Measurements from ENCODE around the gene ADISSP. TPM values are rescaled to one million over a fixed set of nuclear protein-coding genes. Genes with fewer than 3 reads are reported as not detected.
A peak's percentile ranks its signal among the peaks of the same experiment; 100 is the strongest.

The ADISSP gene
- total and polyA plus RNA-seq, 2 of the 8 experiments (the other 6 are each of a cell fraction or from before 2014, with no cell fraction given) = 111 to 141 TPM

GRCh38 chr20:3710703-3711483 is 56.7 kb downstream of the ADISSP start:
- peaks cover 4% of the 10 kb centered on the region; the same call in 1 of the 2 replicates for H3K23me2 ChIP-seq (ENCODE audit: low read depth, low read length)
- no peak overlapping the region for H3K18ac ChIP-seq (ENCODE audit: extremely low read depth, low read length)
- no peak overlapping the region for H2AK5ac ChIP-seq (ENCODE audit: low read depth, low read length)
- no peaks in the 10 kb centered on the region; a peak in 1 of 7 replicates for H3K27me3 ChIP-seq (replicated peaks in 1 of 4; ENCODE audit: control insufficient read depth in 3 of 4, extremely low read depth in 1 of 4, insufficient read depth in 3 of 4, low read length in 3 of 4)
- H3K9me3 ChIP-seq (ENCODE audit: insufficient read depth in 2 of 2, low read depth in 1 of 2, low read length in 1 of 2) = no peaks in the 10 kb centered on the region
- no peak overlapping the region for H3K4ac ChIP-seq (replicated peaks; ENCODE audit: insufficient read length, low read depth, low read length)
- H3K79me1 ChIP-seq (ENCODE audit: low read depth, low read length) = no peaks in the 10 kb centered on the region
- H3K4me2 ChIP-seq (ENCODE audit: insufficient read depth in 1 of 2, low read depth in 2 of 2, low read length in 2 of 2) = peak overlapping the region in 1 of 2 experiments; percentile 10; a peak in 1 of 4 replicates
- no peak overlapping the region for H3K9ac ChIP-seq (replicated peaks in 1 of 4; ENCODE audit: extremely low read depth in 1 of 4, low read depth in 3 of 4, low read length in 3 of 4)
- no peak overlapping the region for H4K8ac ChIP-seq (ENCODE audit: extremely low read depth, insufficient read depth, low read length)
- H2BK5ac ChIP-seq (ENCODE audit: low read depth, low read length) = no peak overlapping the region
- H2BK20ac ChIP-seq (ENCODE audit: low read length) = no peak overlapping the region
- no peak overlapping the region for H3K4me3 ChIP-seq (ENCODE audit: extremely low read depth in 1 of 4, insufficient read depth in 2 of 4, low read depth in 3 of 4, low read length in 4 of 4)
- no peak overlapping the region for H4K91ac ChIP-seq (replicated peaks; ENCODE audit: insufficient read length, low read length)
- H3K36me3 ChIP-seq (ENCODE audit: control insufficient read depth in 2 of 4, insufficient read depth in 4 of 4, low read length in 3 of 4) = no peaks in the 10 kb centered on the region
- no peak overlapping the region for H3K23ac ChIP-seq (ENCODE audit: insufficient read length)
- POLR2A ChIA-PET (ENCODE audit: partially characterized antibody) = interaction anchor here (1.2 to 1.4 kb wide), 2 partner anchors 34 to 41 kb away, joined by 3 read pairs; no protein-coding TSS in a partner anchor
- H4K20me1 ChIP-seq (replicated peaks in 1 of 2; ENCODE audit: control insufficient read depth in 1 of 2, insufficient read depth in 2 of 2, low read length in 2 of 2) = no peaks in the 10 kb centered on the region
- H3K56ac ChIP-seq (replicated peaks; ENCODE audit: insufficient read length, low read depth, low read length) = no peak overlapping the region
- no peaks in the 10 kb centered on the region for H3K4me1 ChIP-seq (replicated peaks in 1 of 4; ENCODE audit: control insufficient read depth in 3 of 4, insufficient read depth in 4 of 4, low read length in 3 of 4)
- no peak overlapping the region for H2BK15ac ChIP-seq (ENCODE audit: low read length)
- H4K5ac ChIP-seq (ENCODE audit: insufficient read length, low read depth, low read length) = no peak overlapping the region
- H2BK120ac ChIP-seq (replicated peaks; ENCODE audit: low read depth, low read length) = no peak overlapping the region
- CTCF ChIA-PET (ENCODE audit: partially characterized antibody) = interaction anchor here (0.6 to 42.0 kb wide), 28 partner anchors 9 to 363 kb away, joined by 3 to 1432 read pairs (median 6); partner anchors contain the start of genes ADAM33, ADISSP and HSPA12B
- DNase-seq (ENCODE audit: low read depth in 1 of 2, low spot score in 2 of 2) = peak; percentile 33 to 99
- WGBS, 2 experiments (ENCODE audit: extremely low coverage in 1 of 2, insufficient coverage in 1 of 2, insufficient read length in 1 of 2, insufficient replicate concordance in 2 of 2, low coverage in 1 of 2, low lambda C conversion rate in 2 of 2, missing lambda C conversion rate in 1 of 2) = 46% methylated on average over 12 of the region's 18 CpGs; no CpG with 5 or more reads in 1 of the 2 experiments
- no peak overlapping the region for H3K27ac ChIP-seq (ENCODE audit: low read depth, low read length)
- no peak for FAIRE-seq
- H2BK12ac ChIP-seq (ENCODE audit: low read depth, low read length) = no peak overlapping the region
- H3K79me2 ChIP-seq (ENCODE audit: control insufficient read depth in 1 of 2, insufficient read depth in 2 of 2, low read length in 2 of 2) = no peaks in the 10 kb centered on the region
- H3K14ac ChIP-seq (ENCODE audit: insufficient read length) = no peak overlapping the region
- H2AFZ ChIP-seq (ENCODE audit: low read length) = 0 out of 2 replicates have a peak overlapping the region, but pooled peaks have one; percentile 61
- TF ChIP-seq CHD1 (IDR thresholded peaks at IDR 0.05; ENCODE audit: low read depth, low read length) = no peak
- TF ChIP-seq TAF7 (optimal IDR thresholded peaks at IDR 0.05; ENCODE audit: borderline replicate concordance, low read depth, low read length) = no peak
- 0 out of 4 replicates have a peak, but pooled peaks of 1 of the 2 experiments have one; percentile 30 for TF ChIP-seq SIN3A (conservative IDR thresholded peaks at IDR 0.05 in 1 of 2, IDR thresholded peaks at IDR 0.05 in 1 of 2; ENCODE audit: low read depth in 1 of 2, low read length in 2 of 2)
- TF ChIP-seq SP4 (IDR thresholded peaks at IDR 0.05; ENCODE audit: low read length) = no peak
- TF ChIP-seq SAP30 (IDR thresholded peaks at IDR 0.05; ENCODE audit: insufficient read depth, insufficient replicate concordance, low read length) = no peak
- peak; percentile 88 to 93 for TF ChIP-seq RAD21 (IDR thresholded peaks at IDR 0.05 in 1 of 2, conservative IDR thresholded peaks at IDR 0.05 in 1 of 2; ENCODE audit: low read depth in 2 of 2, low read length in 2 of 2)
- TF ChIP-seq CTCF (IDR thresholded peaks at IDR 0.05; ENCODE audit: control extremely low read depth in 1 of 3, insufficient read depth in 1 of 3, low read depth in 1 of 3, low read length in 3 of 3) = peak; percentile 88 to 98 (median 91)
- TF ChIP-seq CREB1 (IDR thresholded peaks at IDR 0.05) = peak; percentile 28; the same call in 1 of the 2 replicates
